ENCODE measurements around the gene CDH11. TPM values are rescaled to one million over a fixed set of nuclear protein-coding genes. Genes with fewer than 3 reads are reported as not detected.

CDH11 gene
- total and polyA plus RNA-seq, 10 of the 15 experiments (the other 5 are each of a cell fraction or from before 2014, with no cell fraction given): 0.31 to 9.7 (median 0.87) TPM

GRCh38 chr16:64990101-64990500 lies 131.8 kb downstream of the CDH11 start:
- BruUV-seq (replicated peaks): no TSS peak
- WGBS (ENCODE audit: insufficient coverage, insufficient replicate concordance, low lambda C conversion rate, missing lambda C conversion rate): 15% methylated on average over 3 of the region's 3 CpGs
- RAD21 ChIA-PET (ENCODE audit: unreplicated experiment): interaction anchor here (0.6 kb wide), 1 partner anchor 43 kb away, joined by 3 read pairs; no protein-coding TSS in a partner anchor
- no peak for TF ChIP-seq TCF12 (IDR thresholded peaks at IDR 0.05; ENCODE audit: low read depth, low read length)
- no peak for TF ChIP-seq ELK1 (IDR thresholded peaks at IDR 0.05; ENCODE audit: low read depth, low read length)
- no peak for TF ChIP-seq E2F8 (IDR thresholded peaks at IDR 0.05; ENCODE audit: low read depth, partially characterized antibody)
- TF ChIP-seq MLLT1 (IDR thresholded peaks at IDR 0.05): no peak
- no peak for TF ChIP-seq YBX1 (IDR thresholded peaks at IDR 0.05)
- TF ChIP-seq ATF7 (IDR thresholded peaks at IDR 0.05; ENCODE audit: low read depth): no peak
- TF ChIP-seq CHD2 (IDR thresholded peaks at IDR 0.05; ENCODE audit: borderline replicate concordance, low read depth, low read length): no peak
- no peak for TF ChIP-seq NR2C2 (IDR thresholded peaks at IDR 0.05; ENCODE audit: borderline replicate concordance, control insufficient read depth, insufficient read length, low read depth)
- no peak for TF ChIP-seq RELB (IDR thresholded peaks at IDR 0.05; ENCODE audit: low read depth)
- no peak for TF ChIP-seq CHD1 (IDR thresholded peaks at IDR 0.05; ENCODE audit: low read depth, low read length)
- no peak for TF ChIP-seq E2F4 (IDR thresholded peaks at IDR 0.05; ENCODE audit: low read depth, low read length)
- TF ChIP-seq HDGF (IDR thresholded peaks at IDR 0.05): no peak
- no peak for TF ChIP-seq CTCF (IDR thresholded peaks at IDR 0.05 in 2 of 3, conservative IDR thresholded peaks at IDR 0.05 in 1 of 3; ENCODE audit: control insufficient read depth in 2 of 3, extremely low read depth in 1 of 3, insufficient read depth in 1 of 3, low read depth in 3 of 3, low read length in 3 of 3)

More at GRCh38 chr16:64990101-64990500, 131.8 kb downstream of the CDH11 start:
- H3K9ac ChIP-seq (ENCODE audit: control insufficient read depth, insufficient read depth, low read length): no peak overlapping the region
- no peak overlapping the region for H3K4me2 ChIP-seq (ENCODE audit: control insufficient read depth, insufficient read depth)
- no peak overlapping the region for H2AFZ ChIP-seq (ENCODE audit: control insufficient read depth, low read depth, low read length)
- DNase-seq (ENCODE audit: low read depth, low spot score) (no peak), ATAC-seq (no peak), FAIRE-seq (no peak)
- H3K79me2 ChIP-seq (ENCODE audit: control insufficient read depth, insufficient read depth, low read length): no peaks in the 10 kb centered on the region
- ChIA-PET CTCF (no interaction called here), SMC1A (ENCODE audit: uncharacterized antibody, unreplicated experiment) (interaction anchor here (0.7 kb wide), 1 partner anchor 9 kb away, joined by 3 read pairs; no protein-coding TSS in a partner anchor), POLR2A (no interaction called here)
- no peaks in the 10 kb centered on the region for H3K36me3 ChIP-seq (ENCODE audit: control insufficient read depth in 2 of 2, insufficient read depth in 2 of 2, low read length in 1 of 2)
- H3K4me1 ChIP-seq (ENCODE audit: control insufficient read depth, insufficient read depth, low read length): no peaks in the 10 kb centered on the region
- in situ Hi-C loops (cut with MboI) (no loop called here), intact Hi-C loops (cut with micrococcal nuclease; ENCODE audit: unreplicated experiment) (no loop called here)
- no peak overlapping the region for H3K27ac ChIP-seq (ENCODE audit: control insufficient read depth, insufficient read depth)
- H3K27me3 ChIP-seq (replicated peaks in 1 of 2; ENCODE audit: control insufficient read depth in 2 of 2, insufficient read depth in 2 of 2, low read length in 1 of 2): no peaks in the 10 kb centered on the region
- no peak overlapping the region for H3K4me3 ChIP-seq
- no peaks in the 10 kb centered on the region for H3K9me3 ChIP-seq (replicated peaks; ENCODE audit: control insufficient read depth, insufficient read depth, low read length)
- no peaks in the 10 kb centered on the region for H4K20me1 ChIP-seq (ENCODE audit: control insufficient read depth, insufficient read depth)

Data from GM12878 (cell line).